HG02763 (cell line): ENCODE data around the gene TOR4A.
"Not testable (repeated sequence)": the region's sequence is repeated elsewhere in the genome, so short reads cannot be mapped to it uniquely, and the experiment has no call there.

Experiments used
- ATAC-seq: cut with Tn5 transposase; IDR thresholded peaks from one replicate; pipeline ENCODE4 v1.9.1; 2021; ENCODE audit warnings: mild to moderate bottlenecking, moderate library complexity; ENCODE audit not compliant: unreplicated experiment

Gene TOR4A

GRCh38 chr9:137315581-137316011 lies 38.1 kb downstream of the TOR4A start:
- no peak for ATAC-seq

GRCh38 chr9:137316012-137316981 lies 38.8 kb downstream of the TOR4A start:
- ATAC-seq, result no peak

- ATAC-seq, result no peak
Measured at GRCh38 chr9:137317021-137317717, 39.6 kb downstream of the TOR4A start.

- ATAC-seq, result no peak
Measured at GRCh38 chr9:137317718-137318511, 40.4 kb downstream of the TOR4A start.

- ATAC-seq, result no peak
Measured at GRCh38 chr9:137318602-137319001, 41.1 kb downstream of the TOR4A start.

GRCh38 chr9:137319011-137319738 lies 41.6 kb downstream of the TOR4A start:
- no peak for ATAC-seq

GRCh38 chr9:137319739-137320551 lies 42.4 kb downstream of the TOR4A start:
- ATAC-seq, result no peak

- ATAC-seq, result no peak
Measured at GRCh38 chr9:137320555-137321384, 43.2 kb downstream of the TOR4A start.

GRCh38 chr9:137321726-137322361 lies 44.3 kb downstream of the TOR4A start:
- ATAC-seq, result no peak

- ATAC-seq, result no peak
Measured at GRCh38 chr9:137323531-137324331, 46.2 kb downstream of the TOR4A start.

GRCh38 chr9:137325124-137325523 lies 47.6 kb downstream of the TOR4A start:
- ATAC-seq, result no peak

GRCh38 chr9:137325799-137326198 lies 48.3 kb downstream of the TOR4A start:
- no peak for ATAC-seq

- no peak for ATAC-seq
Measured at GRCh38 chr9:137326445-137327065, 49.0 kb downstream of the TOR4A start.

GRCh38 chr9:137327641-137328550 lies 50.4 kb downstream of the TOR4A start:
- ATAC-seq, result not testable (repeated sequence)

- ATAC-seq, result not testable (repeated sequence)
Measured at GRCh38 chr9:137329590-137329989, 52.1 kb downstream of the TOR4A start.

GRCh38 chr9:137330689-137331088 lies 53.2 kb downstream of the TOR4A start:
- no peak for ATAC-seq
